CD4-positive, alpha-beta T cell treated with Interferon alpha-2 for 1 hour (primary cell): Measurements from ENCODE around the gene CDC42BPB.

ENCODE experiments used
- DNase-seq, 2 donors: peaks; one replicate each; pipeline ENCODE4 v3.0.0-alpha.2; 2020 to 2022

CDC42BPB gene

GRCh38 chr14:102991376-102991775, 66.0 kb downstream of the CDC42BPB start:
- DNase-seq, result no peak

DNA sequence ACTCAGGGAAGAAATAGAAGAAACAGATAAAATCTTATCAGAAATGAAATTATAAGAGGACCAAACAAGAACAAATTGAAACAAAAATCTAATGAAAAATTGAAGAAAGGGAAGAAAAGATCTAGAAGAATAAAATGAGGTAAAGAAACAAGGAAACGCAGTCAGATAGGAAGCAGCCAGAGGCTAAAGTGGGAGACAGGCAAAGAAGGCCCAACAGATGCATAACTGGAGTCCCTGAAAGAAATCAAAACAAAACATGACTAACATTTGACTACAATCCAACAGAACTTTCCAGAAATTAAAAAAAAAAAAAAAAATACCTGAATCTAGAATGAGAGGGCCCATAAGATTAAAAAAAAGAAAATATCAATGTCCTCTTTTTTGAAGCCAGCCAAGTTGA, 69.3 kb downstream of the CDC42BPB start:
- DNase-seq, result no peak

GRCh38 chr14:102986810-102987579, 70.4 kb downstream of the CDC42BPB start:
- DNase-seq, result no peak

DNA sequence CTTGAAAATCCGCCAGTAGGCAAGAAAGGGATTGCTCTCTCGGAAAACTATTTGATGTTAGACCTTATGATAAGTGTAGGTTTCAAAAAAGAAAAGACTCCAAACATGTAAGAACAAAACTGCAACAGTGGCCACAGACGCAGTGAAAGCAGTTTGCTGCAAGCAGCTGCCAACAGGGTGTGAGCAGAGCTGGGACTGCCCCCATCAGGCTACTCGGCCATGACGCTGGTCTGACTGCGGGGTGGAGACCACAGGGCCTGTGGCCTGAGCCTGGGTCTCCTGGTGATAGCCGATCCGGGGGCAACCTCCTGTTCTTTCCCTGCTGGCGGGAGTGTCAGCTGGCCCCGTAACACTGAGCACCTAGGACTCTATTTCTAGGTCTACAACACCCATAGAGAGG, 71.7 kb downstream of the CDC42BPB start:
- no peak for DNase-seq

- DNase-seq, result no peak
Measured at GRCh38 chr14:102984336-102985102, 72.8 kb downstream of the CDC42BPB start.

- DNase-seq, result no peak
Measured at GRCh38 chr14:102983496-102983895, 73.9 kb downstream of the CDC42BPB start.

GRCh38 chr14:102982852-102983470, 74.4 kb downstream of the CDC42BPB start:
- DNase-seq, result no peak

DNA sequence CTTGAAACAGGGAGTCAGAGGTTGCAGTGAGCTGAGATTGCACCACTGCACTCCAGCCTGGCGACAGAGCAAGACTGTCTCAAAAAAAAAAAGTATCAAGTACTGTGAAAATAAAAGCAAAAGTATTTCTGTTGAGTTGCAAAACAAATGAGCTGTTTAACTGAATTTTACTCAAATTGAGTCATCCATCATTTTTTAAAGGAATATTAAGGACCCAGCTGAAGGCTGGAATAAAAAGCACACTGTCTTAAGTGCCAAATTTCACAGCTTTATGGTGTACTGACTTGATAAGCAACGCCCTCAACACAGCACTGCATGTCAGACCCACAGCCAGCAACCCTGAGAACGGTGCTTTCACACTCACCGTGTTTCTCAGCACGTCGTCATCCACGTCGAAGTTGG, 76.9 kb downstream of the CDC42BPB start:
- DNase-seq, result no peak

- no peak for DNase-seq
Measured at GRCh38 chr14:102979406-102979805, 77.9 kb downstream of the CDC42BPB start.

- no peak for DNase-seq
Measured at GRCh38 chr14:102977475-102977874, 79.9 kb downstream of the CDC42BPB start.

GRCh38 chr14:102975662-102976061, 81.7 kb downstream of the CDC42BPB start:
- no peak for DNase-seq

- no peak for DNase-seq
Measured at GRCh38 chr14:102973706-102974285, 83.6 kb downstream of the CDC42BPB start.

DNA sequence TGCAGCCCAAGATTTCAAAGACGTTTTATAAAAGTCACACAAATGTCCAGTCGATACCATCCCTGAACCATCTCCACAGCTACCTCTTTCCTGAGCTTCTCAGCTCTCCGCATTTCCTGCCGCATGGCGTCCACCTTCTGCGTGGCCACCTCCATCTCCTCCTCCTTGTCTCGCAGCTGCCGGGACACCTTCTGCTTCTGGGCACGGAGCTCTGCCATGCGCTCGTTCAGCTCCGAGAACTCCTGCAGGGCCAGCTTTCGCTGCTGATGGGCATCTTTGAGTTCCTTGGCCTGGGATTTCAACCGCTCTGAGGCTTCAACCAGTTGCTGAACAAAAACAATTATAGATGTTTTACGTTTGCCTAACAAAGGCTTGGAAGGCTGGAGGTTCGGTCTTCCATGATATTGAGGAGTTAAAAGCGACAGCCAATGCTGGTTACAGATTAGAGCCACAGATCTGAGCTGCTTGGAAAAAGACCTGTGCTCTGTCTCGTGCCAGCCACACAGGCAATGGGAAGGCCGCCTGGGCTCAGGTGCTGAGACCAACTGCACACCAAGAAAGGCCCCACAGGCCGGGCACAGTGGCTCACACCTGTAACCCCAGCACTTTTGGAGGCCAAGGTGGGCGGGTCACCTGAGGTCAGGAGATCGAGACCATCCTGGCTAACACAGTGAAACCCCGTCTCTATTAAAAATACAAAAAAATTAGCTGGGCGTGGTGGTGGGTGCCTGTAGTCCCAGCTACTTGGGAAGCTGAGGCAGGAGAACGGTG, 85.3 kb downstream of the CDC42BPB start:
- no peak for DNase-seq

DNA sequence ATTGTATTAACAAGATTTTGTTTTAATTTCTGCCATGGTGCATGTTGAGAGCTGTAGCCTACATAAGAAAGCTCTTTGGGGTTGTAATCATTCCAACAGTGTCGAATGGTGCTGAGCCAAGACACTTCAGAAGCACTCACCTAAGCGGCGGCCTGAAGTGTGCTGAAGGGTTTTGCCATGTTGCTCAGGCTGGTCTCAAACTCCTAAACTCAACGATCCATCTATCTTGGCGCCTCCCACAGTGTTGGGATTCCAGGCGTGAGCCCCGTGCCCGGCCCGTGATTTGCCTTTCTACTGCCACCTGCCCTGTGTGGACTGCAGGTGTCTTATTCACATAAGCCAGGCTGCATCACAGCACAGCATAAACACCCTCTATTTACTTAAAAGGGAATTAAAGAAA, 86.0 kb downstream of the CDC42BPB start:
- no peak for DNase-seq

DNA sequence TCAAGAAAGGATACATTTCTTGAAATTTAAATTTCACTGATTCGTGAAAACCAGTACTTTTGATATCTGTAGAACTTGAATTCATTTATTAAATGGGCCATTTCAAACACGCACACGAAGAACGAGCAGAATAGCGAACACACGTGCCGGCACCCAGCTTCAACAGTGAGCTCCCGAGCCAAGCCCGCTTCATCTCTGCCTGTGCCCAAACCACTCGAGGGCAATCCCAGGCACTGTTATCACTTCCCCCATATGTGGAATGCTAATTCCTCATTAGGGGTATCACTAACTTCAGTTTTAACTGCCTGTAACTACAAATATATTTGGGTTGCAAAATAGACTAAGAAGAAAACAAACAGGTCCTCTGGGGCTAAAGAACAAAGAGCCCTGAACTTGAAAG, 86.9 kb downstream of the CDC42BPB start:
- DNase-seq, result no peak

DNA sequence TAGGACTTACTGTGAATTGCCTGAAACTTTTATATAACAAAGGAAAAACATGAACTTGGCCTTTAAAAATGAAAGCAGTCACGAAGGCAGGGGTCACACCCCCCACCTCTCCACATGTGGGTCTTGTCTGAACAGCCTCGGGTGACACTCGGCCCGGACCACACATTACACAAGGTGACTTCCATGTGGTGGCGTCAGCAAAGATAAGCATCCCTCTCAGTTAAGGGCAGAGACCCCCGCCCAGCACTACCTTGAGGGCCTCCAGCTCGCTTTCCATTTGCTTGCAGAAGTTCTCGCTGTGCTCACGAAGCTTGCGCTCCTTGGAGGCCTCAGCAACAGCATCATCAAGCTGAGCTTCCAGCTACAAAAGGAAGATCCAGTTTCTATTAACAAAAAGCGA, 87.4 kb downstream of the CDC42BPB start:
- DNase-seq, result no peak

- DNase-seq, result no peak
Measured at GRCh38 chr14:102969060-102969791, 88.1 kb downstream of the CDC42BPB start.

DNA sequence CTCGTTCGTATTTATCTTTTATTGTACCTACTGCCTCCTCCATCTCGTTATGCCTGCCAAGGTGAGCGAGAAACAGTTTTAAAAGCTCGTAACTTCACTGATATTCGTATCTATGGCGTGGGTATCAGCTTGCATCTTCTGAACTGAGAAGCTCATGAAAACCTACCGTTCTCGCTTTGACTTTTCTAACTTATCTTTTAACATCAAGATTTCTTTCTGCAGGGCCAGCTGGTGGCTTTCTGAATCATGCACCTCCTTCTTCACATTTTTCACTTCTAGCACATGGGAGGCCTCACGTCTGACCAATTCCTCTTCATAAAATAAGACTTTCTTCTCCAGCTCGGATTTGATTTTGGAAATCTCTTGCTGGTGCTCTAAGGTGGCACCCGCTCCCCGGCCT, 89.0 kb downstream of the CDC42BPB start:
- DNase-seq, result no peak

DNA sequence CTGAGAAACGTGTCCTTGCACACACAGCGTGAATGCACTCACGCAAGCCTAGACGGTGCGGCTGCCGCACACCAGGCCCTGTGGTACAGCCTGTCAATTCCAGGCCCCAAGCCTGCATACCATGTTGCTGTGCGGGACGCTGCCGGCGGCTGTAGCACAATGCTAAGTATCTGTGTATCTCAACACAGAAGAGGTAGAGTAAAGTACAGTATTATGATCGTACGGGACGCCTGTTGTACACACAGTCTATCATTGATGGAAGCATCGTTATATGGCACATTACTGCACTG, 89.9 kb downstream of the CDC42BPB start:
- DNase-seq, result no peak

GRCh38 chr14:102966681-102967505, 90.5 kb downstream of the CDC42BPB start:
- DNase-seq, result no peak

GRCh38 chr14:102965971-102966655, 91.2 kb downstream of the CDC42BPB start:
- no peak for DNase-seq
